ENCODE results near the gene ARSB.

DNA sequence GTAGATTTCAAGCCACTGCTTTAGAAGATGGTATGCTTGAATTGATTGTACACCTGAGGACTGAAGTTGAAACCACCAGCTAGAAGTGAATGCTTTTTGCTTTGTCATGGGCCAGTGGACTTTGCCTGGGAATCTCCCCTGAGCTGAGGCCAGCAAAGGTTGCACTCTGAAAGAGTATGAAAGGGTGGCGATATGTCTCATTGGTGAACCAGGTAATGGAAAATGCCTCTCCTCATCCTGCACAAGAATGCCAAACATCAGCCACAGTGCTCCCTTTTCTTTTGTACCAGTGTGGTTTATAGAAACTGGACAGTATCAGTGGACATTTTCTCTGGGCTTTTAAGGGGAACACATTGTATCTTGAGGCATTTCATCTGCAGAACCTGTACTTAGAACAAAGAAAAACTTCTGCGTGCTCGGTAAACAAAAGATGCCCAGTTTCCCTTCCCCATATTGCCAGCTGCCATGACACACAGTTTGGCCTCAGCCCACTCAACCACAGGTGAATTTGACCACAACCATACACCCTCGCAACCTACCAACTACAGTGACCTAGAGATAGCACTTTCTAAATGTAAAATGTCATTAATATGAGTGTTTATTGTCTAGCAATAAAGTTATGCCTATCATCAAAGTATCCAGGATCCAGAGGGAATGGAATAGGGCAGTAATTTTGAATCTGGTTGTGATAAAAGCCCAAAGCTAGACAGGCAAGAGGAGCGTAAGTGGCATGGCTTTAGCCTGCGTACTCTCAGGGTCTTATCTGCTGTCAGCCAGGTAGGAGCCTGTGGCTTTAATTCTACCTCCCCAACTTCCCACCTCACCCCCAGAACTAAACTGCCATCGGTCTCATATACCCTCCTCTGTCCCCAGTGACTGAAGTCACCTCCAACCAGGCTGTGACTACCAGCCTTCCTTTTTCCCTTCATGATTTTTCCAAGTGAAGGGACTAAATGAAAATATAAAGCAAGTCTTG is 257.0 kb downstream of the ARSB start:
- TF ChIP-seq, protein P1, sequence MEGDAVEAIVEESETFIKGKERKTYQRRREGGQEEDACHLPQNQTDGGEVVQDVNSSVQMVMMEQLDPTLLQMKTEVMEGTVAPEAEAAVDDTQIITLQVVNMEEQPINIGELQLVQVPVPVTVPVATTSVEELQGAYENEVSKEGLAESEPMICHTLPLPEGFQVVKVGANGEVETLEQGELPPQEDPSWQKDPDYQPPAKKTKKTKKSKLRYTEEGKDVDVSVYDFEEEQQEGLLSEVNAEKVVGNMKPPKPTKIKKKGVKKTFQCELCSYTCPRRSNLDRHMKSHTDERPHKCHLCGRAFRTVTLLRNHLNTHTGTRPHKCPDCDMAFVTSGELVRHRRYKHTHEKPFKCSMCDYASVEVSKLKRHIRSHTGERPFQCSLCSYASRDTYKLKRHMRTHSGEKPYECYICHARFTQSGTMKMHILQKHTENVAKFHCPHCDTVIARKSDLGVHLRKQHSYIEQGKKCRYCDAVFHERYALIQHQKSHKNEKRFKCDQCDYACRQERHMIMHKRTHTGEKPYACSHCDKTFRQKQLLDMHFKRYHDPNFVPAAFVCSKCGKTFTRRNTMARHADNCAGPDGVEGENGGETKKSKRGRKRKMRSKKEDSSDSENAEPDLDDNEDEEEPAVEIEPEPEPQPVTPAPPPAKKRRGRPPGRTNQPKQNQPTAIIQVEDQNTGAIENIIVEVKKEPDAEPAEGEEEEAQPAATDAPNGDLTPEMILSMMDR (IDR thresholded peaks at IDR 0.05): no peak
- TF ChIP-seq, protein P2, sequence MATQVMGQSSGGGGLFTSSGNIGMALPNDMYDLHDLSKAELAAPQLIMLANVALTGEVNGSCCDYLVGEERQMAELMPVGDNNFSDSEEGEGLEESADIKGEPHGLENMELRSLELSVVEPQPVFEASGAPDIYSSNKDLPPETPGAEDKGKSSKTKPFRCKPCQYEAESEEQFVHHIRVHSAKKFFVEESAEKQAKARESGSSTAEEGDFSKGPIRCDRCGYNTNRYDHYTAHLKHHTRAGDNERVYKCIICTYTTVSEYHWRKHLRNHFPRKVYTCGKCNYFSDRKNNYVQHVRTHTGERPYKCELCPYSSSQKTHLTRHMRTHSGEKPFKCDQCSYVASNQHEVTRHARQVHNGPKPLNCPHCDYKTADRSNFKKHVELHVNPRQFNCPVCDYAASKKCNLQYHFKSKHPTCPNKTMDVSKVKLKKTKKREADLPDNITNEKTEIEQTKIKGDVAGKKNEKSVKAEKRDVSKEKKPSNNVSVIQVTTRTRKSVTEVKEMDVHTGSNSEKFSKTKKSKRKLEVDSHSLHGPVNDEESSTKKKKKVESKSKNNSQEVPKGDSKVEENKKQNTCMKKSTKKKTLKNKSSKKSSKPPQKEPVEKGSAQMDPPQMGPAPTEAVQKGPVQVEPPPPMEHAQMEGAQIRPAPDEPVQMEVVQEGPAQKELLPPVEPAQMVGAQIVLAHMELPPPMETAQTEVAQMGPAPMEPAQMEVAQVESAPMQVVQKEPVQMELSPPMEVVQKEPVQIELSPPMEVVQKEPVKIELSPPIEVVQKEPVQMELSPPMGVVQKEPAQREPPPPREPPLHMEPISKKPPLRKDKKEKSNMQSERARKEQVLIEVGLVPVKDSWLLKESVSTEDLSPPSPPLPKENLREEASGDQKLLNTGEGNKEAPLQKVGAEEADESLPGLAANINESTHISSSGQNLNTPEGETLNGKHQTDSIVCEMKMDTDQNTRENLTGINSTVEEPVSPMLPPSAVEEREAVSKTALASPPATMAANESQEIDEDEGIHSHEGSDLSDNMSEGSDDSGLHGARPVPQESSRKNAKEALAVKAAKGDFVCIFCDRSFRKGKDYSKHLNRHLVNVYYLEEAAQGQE (IDR thresholded peaks at IDR 0.05; ENCODE audit: insufficient read depth in 1 of 2, low read depth in 2 of 2, low read length in 1 of 2): no peak
